SK-N-SH (cell line): ENCODE results near the gene NAA30.

Source experiments
- ELF1 ChIP-seq: IDR thresholded peaks from 2 replicates; pipeline ENCODE4 v1.4.0; 2012
- EZH2phosphoT487 ChIP-seq: fragments of 200-600 bp; sonication (generic); IDR thresholded peaks from 2 replicates; pipeline ENCODE4 v1.6.1; 2017; ENCODE audit warnings: low read depth, mixed run types, mild to moderate bottlenecking, antibody characterized with exemption, moderate library complexity, borderline replicate concordance
- GABPA ChIP-seq: IDR thresholded peaks from 2 replicates; pipeline ENCODE4 v1.4.0; 2012; ENCODE audit warnings: low read depth, mild to moderate bottlenecking
- POLR2AphosphoS5 ChIP-seq: IDR thresholded peaks from 2 replicates; pipeline ENCODE4 v1.6.1; 2012; ENCODE audit warnings: low read depth, low read length
- TEAD4 ChIP-seq: IDR thresholded peaks from 2 replicates; pipeline ENCODE4 v1.4.0; 2012; ENCODE audit warnings: mild to moderate bottlenecking, borderline replicate concordance; ENCODE audit not compliant: insufficient read depth
- TF ChIP-seq, protein P1 (sequence below): fragments of 200-600 bp; sonication (generic); IDR thresholded peaks from 2 replicates; pipeline ENCODE4 v1.6.1; 2017; ENCODE audit warnings: antibody characterized with exemption, mild to moderate bottlenecking, moderate library complexity

DNA sequence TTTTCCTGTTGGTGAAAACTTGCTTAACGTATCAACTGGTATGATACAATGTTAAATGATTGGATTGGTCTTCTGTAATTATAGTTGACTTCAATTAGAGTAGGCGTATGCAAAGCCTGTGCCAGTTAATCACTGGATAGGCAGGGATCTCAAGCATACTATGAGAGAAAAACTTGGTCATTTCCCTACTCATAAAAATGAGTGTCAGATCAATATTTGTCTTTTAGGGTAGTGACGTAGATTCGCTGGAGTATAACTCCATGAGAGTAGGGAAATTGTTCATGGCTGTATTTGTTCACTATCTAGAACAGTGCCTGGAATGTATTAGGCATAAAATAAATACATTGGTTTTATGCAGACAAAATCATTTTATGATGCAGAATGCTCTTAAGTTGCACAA is 28.6 kb downstream of the NAA30 start:
- TF ChIP-seq, protein P1, sequence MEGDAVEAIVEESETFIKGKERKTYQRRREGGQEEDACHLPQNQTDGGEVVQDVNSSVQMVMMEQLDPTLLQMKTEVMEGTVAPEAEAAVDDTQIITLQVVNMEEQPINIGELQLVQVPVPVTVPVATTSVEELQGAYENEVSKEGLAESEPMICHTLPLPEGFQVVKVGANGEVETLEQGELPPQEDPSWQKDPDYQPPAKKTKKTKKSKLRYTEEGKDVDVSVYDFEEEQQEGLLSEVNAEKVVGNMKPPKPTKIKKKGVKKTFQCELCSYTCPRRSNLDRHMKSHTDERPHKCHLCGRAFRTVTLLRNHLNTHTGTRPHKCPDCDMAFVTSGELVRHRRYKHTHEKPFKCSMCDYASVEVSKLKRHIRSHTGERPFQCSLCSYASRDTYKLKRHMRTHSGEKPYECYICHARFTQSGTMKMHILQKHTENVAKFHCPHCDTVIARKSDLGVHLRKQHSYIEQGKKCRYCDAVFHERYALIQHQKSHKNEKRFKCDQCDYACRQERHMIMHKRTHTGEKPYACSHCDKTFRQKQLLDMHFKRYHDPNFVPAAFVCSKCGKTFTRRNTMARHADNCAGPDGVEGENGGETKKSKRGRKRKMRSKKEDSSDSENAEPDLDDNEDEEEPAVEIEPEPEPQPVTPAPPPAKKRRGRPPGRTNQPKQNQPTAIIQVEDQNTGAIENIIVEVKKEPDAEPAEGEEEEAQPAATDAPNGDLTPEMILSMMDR = no peak
- TF ChIP-seq POLR2AphosphoS5 (no peak), GABPA (no peak), EZH2phosphoT487 (no peak), ELF1 (no peak), TEAD4 (no peak)
